ENCODE measurements around the gene CRISP3. TPM values are rescaled to one million over a fixed set of nuclear protein-coding genes. Genes with fewer than 3 reads are reported as not detected.
"Not testable (repeated sequence)": the region's sequence is repeated elsewhere in the genome, so short reads cannot be mapped to it uniquely, and the experiment has no call there.

CRISP3 gene
- total RNA-seq, 8 experiments from 2014 or later = 0.28 TPM; not detected in 7

DNA sequence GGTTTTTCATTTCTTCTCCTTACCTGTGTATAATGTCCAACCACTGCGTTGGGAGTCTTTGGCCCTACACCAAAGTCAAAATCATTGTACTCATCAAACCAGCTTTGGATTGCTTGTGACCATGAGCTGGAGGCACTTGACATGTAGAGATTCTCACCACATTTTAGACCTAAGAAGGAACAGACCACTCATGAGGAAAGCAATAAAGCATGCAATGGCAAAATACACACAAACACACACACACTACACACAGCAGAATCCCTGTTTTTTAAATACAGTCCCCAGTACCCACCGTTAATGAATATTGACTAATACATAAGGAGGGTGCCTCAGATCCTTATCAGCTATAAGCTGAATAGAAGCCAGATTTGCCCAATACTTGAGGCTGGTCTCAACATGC lies 10.5 kb downstream of the CRISP3 start:
- in situ Hi-C loops (cut with MboI; ENCODE audit: low pct_unique_long_range_greater_than_20kb in 2 of 9, low sequenced_read_pairs in 9 of 9, unreplicated experiment in 9 of 9) = no loop called here
- no peak for ATAC-seq (replicated peaks in 6 of 8)
- Histone ChIP-seq H3K27ac (no peak overlapping the region), H3K4me1 (replicated peaks in 1 of 2) (no peaks in the 10 kb centered on the region), H3K4me3 (no peak overlapping the region)
- 0 to 88% (median 58%) methylated on average over 1 to 2 of the region's 2 CpGs; no CpG with 5 or more reads in 4 of the 10 experiments for WGBS, 10 experiments

DNA sequence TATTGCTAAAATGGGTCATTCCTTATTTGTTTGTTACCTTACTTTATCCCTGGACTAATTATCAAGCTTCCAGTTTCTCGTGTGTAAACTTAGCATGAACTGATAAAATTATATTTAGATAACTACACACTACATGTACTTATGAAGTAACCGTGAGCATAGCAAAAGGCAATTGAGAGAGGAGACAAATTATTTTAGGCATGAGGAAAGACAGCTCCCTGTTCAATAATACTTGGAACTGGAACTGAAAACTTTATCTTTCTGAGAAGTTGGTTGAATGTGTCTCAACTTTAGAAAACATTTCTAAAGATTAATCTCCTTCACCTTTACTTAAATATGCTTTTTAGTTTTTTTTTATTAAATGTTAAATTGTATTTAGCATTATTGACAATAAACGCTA lies 11.4 kb downstream of the CRISP3 start:
- 10 to 94% (median 73%) methylated on average over 2 to 3 of the region's 3 CpGs for WGBS, 10 experiments
- in situ Hi-C loops (cut with MboI; ENCODE audit: low pct_unique_long_range_greater_than_20kb in 2 of 9, low sequenced_read_pairs in 9 of 9, unreplicated experiment in 9 of 9) = no loop called here
- Histone ChIP-seq H3K27ac (no peak overlapping the region), H3K4me3 (no peak overlapping the region), H3K4me1 (replicated peaks in 1 of 2) (no peaks in the 10 kb centered on the region)
- no peak for ATAC-seq (replicated peaks in 6 of 8)

DNA sequence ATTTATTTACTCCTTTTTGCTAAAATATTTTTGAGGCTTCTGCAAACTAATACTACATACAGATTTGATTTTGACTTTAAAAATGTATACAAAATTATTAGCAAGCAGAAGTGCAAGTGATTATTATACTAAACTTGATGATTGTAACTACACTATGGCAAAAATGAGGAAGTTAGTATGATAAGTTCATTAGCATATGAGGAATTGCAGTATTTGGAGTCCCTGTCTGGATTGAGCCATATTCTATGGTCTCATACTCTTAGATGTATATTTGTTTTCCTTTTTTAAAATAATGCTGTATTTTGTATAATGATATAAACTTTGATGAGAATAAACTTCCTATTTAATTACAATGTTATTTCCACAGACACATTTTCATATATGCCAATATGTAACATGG lies 13.9 kb downstream of the CRISP3 start:
- in situ Hi-C loops (cut with MboI; ENCODE audit: low pct_unique_long_range_greater_than_20kb in 2 of 9, low sequenced_read_pairs in 9 of 9, unreplicated experiment in 9 of 9) = no loop called here
- H3K4me3 ChIP-seq = no peak overlapping the region
- no peak for ATAC-seq (replicated peaks in 6 of 8)
- H3K27ac ChIP-seq = no peak overlapping the region
- H3K4me1 ChIP-seq (replicated peaks in 1 of 2) = no peaks in the 10 kb centered on the region

DNA sequence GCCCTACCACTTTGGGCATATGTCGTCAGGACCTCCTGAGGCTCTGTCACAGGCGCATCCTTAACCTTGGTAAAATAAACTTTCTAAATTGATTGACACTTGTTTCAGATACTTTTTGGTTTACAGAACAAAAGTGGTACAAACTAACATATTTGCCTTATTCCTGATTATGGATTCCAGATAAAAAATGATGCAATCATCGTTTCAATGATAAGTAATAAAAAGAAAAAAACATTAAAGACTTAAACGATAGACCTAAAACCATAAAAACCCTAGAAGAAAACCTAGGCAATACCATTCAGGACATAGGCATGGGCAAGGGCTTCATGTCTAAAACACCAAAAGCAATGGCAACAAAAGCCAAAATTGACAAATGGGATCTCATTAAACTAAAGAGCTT lies 20.3 kb downstream of the CRISP3 start:
- H3K4me1 ChIP-seq (replicated peaks in 1 of 2); H3K27ac ChIP-seq; H3K4me3 ChIP-seq; in situ Hi-C loops (cut with MboI; ENCODE audit: low pct_unique_long_range_greater_than_20kb in 2 of 9, low sequenced_read_pairs in 9 of 9, unreplicated experiment in 9 of 9); ATAC-seq (replicated peaks in 6 of 8): not testable (repeated sequence)
- 0 to 98% (median 58%) methylated on average over 1 to 4 of the region's 4 CpGs; no CpG with 5 or more reads in 2 of the 10 experiments for WGBS, 10 experiments

DNA sequence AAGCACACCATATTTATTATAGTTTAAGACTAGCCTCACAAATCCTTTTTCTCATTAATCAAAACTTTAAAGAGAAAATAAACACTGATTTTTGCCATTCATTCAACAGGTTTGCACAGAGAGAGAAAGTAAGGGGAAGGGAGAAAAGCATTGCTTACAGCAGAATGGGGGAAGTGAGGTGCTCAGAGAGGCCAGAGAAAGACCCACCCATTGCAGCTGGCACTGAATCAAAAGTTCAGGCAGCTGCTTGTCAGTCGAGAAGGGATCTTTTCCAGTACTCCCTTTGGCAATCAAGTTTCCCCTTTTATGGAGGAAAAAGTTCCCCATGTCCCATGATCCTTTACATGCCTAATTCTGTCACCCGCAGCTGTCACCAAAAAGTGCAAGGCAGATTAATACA lies 22.9 kb downstream of the CRISP3 start:
- no peak for ATAC-seq (replicated peaks in 6 of 8)
- in situ Hi-C loops (cut with MboI; ENCODE audit: low pct_unique_long_range_greater_than_20kb in 2 of 9, low sequenced_read_pairs in 9 of 9, unreplicated experiment in 9 of 9) = no loop called here
- Histone ChIP-seq H3K27ac (no peak overlapping the region), H3K4me3 (no peak overlapping the region), H3K4me1 (replicated peaks in 1 of 2) (no peaks in the 10 kb centered on the region)
- 0 to 93% (median 50%) methylated on average over 1 to 2 of the region's 2 CpGs; no CpG with 5 or more reads in 3 of the 10 experiments for WGBS, 10 experiments

DNA sequence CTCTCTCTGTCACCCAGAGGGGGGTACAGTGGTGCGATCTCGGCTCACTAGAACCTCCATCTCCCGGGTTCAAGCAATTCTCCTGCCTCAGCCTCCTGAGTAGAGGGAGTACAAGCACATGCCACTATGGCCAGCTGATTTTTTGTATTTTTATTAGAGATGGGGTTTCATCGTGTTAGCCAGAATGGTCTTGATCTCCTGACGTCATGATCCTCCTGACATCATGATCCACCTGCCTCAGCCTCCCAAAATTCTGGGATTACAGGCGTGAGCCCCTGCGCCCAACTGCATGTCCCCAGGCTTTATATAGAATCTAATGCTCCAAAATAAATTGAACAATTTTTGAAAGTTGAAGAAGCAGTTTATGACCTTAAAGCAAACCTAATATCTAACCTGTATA lies 23.8 kb downstream of the CRISP3 start:
- no peak overlapping the region for H3K27ac ChIP-seq
- no peak for ATAC-seq (replicated peaks in 6 of 8)
- no peak overlapping the region for H3K4me3 ChIP-seq
- 14 to 91% (median 62%) methylated on average over 1 to 7 of the region's 7 CpGs; no CpG with 5 or more reads in 2 of the 10 experiments for WGBS, 10 experiments
- no peaks in the 10 kb centered on the region for H3K4me1 ChIP-seq (replicated peaks in 1 of 2)
- in situ Hi-C loops (cut with MboI; ENCODE audit: low pct_unique_long_range_greater_than_20kb in 2 of 9, low sequenced_read_pairs in 9 of 9, unreplicated experiment in 9 of 9) = no loop called here

DNA sequence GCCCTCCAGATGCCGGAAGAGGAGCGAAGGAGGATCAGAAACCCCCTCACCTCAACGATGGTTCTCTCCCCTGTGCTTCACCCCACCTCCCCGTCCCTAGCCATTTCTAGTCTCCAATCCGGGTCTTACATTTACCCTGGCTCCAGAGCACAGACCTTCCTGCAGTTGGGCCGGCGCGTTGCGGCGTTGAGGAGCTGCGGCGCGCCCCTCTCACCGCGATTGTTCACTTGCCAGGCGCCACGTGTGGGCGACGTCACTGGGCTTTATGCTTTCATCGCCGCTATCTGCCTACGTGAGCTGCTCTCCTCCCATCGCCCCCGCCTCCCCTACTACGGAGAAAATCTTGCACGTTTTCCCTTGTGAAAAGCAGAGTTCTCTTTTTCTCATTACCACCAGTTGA lies 30.8 kb downstream of the CRISP3 start, which contains the start of gene CRISP2:
TSS of gene CRISP2 (minus strand) at position 198 of the 400 bp plus-strand sequence. CDS start 4,347 bp downstream, outside the sequence.
- in situ Hi-C loops (cut with MboI; ENCODE audit: low pct_unique_long_range_greater_than_20kb in 2 of 9, low sequenced_read_pairs in 9 of 9, unreplicated experiment in 9 of 9) = no loop called here
- ATAC-seq (replicated peaks in 6 of 8) = peak in 3 of 8 experiments; percentile 25 to 43 (median 34)
- H3K4me1 ChIP-seq (replicated peaks in 1 of 2) = no peaks in the 10 kb centered on the region
- 0 to 85% (median 52%) methylated on average over 1 to 17 of the region's 26 CpGs; no CpG with 5 or more reads in 4 of the 10 experiments for WGBS, 10 experiments
- H3K4me3 ChIP-seq = no peak within 1 kb of the TSS
- no peak within 1 kb of the TSS for H3K27ac ChIP-seq

DNA sequence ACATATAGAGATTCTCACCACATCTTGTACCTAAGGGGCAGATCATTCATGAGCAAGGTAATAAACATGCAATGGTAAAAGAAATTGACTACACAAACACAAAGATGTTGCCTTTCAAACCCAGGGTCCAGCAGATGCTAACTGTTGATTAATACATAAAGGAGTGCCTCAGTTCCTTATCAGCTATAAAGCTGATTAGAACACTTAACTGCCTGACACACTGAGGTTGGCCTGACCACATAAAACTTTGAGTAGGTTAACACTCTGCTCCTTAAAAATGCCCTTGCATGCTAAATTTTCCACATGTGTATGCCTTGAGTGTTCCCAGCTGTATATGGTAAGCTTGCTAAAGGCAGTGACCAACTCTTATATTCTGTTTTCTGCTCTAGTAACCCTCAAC lies 45.7 kb downstream of the CRISP3 start:
- in situ Hi-C loops (cut with MboI; ENCODE audit: low pct_unique_long_range_greater_than_20kb in 2 of 9, low sequenced_read_pairs in 9 of 9, unreplicated experiment in 9 of 9) = no loop called here
- Histone ChIP-seq H3K27ac (no peak overlapping the region), H3K4me3 (no peak overlapping the region), H3K4me1 (replicated peaks in 1 of 2) (no peaks in the 10 kb centered on the region)
- ATAC-seq (replicated peaks in 6 of 8) = no peak

DNA sequence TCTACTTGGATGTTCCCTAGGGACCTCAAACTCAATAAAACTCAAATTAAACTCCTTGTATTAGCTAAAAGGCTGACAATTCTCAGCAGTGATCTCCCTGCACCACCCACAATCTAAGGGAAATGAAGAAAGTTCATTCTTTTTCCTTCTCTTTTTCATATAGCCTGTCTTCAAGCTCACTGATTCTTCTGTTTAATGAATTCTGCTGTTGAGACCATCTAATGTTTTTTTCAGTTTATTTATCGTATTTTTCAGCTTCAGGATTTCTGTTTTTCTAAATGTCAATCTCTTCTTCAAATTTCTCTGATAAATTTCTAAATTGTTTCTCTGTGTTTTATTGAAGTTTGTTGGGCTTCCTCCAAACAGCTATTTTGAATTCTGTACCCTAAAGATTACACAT lies 50.7 kb downstream of the CRISP3 start:
- no peak overlapping the region for H3K27ac ChIP-seq
- in situ Hi-C loops (cut with MboI; ENCODE audit: low pct_unique_long_range_greater_than_20kb in 2 of 9, low sequenced_read_pairs in 9 of 9, unreplicated experiment in 9 of 9) = no loop called here
- no peak for ATAC-seq (replicated peaks in 6 of 8)
- WGBS, 10 experiments = 7 to 94% (median 71%) methylated on average over 1 of the region's 1 CpG; no CpG with 5 or more reads in 1 of the 10 experiments
- H3K4me3 ChIP-seq = no peak overlapping the region
- H3K4me1 ChIP-seq (replicated peaks in 1 of 2) = no peaks in the 10 kb centered on the region

DNA sequence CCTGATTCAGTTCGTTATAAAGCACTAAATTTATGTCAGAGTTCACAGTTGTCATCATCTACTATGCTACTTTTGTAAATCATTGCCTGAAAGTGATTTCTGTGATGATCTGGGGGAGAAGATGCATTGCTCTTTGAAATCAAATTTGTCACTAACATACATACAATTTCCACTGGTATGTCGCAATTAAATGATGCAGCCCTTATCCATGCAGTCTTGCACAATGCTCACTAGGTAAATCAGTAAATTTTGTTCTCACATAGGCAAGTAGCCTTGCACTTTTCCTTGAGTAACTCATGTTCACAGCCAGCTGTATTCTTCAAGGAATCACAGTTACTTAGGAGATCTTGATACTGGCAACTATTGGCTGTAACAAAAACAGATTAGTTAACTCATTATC lies 51.7 kb downstream of the CRISP3 start:
- H3K4me3 ChIP-seq = no peak overlapping the region
- 0 to 84% (median 63%) methylated on average over 1 to 2 of the region's 2 CpGs; no CpG with 5 or more reads in 2 of the 10 experiments for WGBS, 10 experiments
- H3K4me1 ChIP-seq (replicated peaks in 1 of 2) = no peaks in the 10 kb centered on the region
- in situ Hi-C loops (cut with MboI; ENCODE audit: low pct_unique_long_range_greater_than_20kb in 2 of 9, low sequenced_read_pairs in 9 of 9, unreplicated experiment in 9 of 9) = no loop called here
- H3K27ac ChIP-seq = no peak overlapping the region
- ATAC-seq (replicated peaks in 6 of 8) = no peak

Other genes with a start within 250 kb of the CRISP3 start
- gene GLYATL3, start 244.5 kb downstream of the CRISP3 start, total RNA-seq = not detected
- under 1 TPM in 4 of 8 experiments, not detected in 4; 0.28 to 0.71 (median 0.50) TPM for gene C6orf141, start 193.7 kb downstream of the CRISP3 start, total RNA-seq
- under 1 TPM in 1 of 8 experiments, not detected in 7; 0.28 TPM for gene RHAG, start 107.5 kb downstream of the CRISP3 start, total RNA-seq
- gene CRISP2, start 30.8 kb downstream of the CRISP3 start, total RNA-seq = under 1 TPM in 1 of 8 experiments, not detected in 7; 0.29 TPM
- under 1 TPM in 1 of 8 experiments, not detected in 7; 0.33 TPM for gene PGK2, start 42.9 kb upstream of the CRISP3 start, total RNA-seq
- under 1 TPM in 3 of 8 experiments, not detected in 5; 0.15 to 0.43 (median 0.24) TPM for gene CRISP1, start 122.1 kb upstream of the CRISP3 start, total RNA-seq
- not detected for gene DEFB114, start 219.8 kb upstream of the CRISP3 start, total RNA-seq
- not detected for gene DEFB113, start 225.2 kb upstream of the CRISP3 start, total RNA-seq